SW480 (cell line): ENCODE data around the gene PSTPIP1.

ENCODE experiments used
- DNase-seq: peaks from one replicate; pipeline ENCODE4 v3.0.0-alpha.2; 2016; ENCODE audit warnings: low spot score

PSTPIP1 gene

DNA sequence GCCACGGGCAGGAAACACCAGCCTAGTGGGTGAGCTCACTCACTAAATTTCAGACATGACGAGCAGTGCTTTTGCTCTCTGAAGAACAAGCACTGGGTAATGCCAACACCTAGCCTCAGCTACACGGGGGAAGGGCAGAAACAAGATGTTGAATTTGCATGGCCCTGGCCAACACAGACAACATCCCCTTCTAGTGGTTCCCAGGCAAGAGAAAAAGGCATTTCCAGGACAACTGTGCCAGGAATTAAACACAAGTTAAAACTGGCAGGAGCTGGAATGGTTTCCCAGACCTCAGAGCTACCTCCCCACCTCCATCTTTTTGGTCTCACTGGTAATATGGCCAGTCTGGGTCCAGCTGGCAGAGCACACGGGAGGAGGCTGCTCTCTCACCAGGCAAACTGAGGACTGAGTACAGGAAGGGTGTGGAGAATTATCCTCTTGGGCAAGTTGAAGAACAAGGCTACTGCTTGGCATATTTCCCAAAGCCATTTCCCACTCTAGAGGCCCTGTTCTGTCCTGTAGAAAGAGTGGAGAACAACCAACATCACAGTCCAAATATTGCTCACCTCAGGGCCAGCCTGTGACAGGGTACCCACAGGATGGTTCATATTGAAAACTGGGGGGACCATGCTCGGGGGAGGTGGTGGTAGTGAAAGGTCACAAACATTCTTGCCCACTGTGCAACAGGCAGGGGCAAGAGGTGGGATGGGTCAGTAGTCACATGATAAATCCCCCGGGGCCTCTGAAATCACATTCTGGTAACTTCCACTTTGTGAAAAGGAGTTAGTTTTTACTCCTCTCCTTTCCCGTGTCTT, 49.5 kb downstream of the PSTPIP1 start:
- no peak for DNase-seq

DNA sequence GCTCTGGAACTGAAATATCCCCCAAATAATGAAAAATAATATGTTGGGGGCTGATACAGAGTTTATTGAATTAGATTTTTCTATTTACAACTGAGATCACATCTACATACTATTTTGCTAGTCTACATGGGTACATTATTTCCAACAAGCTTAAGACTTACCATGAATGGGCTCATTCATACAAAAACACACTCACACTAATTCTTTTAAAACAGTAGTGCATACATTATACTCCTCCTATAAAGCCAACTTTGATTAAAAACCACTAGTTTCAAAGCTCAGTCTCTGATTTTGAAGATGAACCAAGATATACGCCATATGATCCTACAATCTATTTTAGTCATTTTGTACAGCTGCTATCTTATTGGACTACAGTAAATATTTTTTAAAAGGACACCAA, 51.1 kb downstream of the PSTPIP1 start:
- DNase-seq = no peak

- DNase-seq = no peak
Measured at GRCh38 chr15:77046704-77047412, 51.9 kb downstream of the PSTPIP1 start.

DNA sequence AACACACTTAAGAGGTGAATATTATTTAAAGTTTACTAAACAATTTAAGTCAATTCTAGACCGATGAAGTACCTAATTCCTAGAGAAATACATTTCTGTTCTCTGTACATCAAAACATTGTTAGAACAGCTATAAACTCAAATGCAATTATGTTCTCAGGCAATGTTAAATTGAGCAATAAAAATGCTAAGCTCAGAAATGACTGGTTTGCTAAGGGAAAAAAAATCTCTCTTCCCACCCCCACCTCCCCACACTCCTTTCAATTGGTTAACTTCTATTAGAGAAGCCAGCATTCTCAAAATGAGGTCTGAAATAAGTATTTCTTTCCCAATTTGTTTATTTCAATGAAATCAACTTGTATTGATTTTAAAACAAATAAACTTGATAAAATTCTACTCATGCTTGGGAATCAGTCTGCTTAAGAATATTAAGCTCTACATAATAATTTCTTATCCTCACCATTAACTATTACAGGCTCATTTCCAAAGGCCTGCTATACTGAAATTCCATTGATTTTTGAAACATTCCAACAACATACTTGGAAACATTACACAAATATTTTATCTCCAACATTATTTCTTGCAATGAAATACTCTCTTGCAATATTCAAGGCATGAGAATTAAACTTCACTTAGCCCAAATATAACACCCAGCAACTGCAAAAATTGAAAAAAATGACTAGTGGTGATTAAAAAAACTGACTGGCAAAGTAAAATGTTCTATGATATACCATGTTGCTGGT, 53.4 kb downstream of the PSTPIP1 start:
- DNase-seq = no peak

- no peak for DNase-seq
Measured at GRCh38 chr15:77052556-77052955, 57.6 kb downstream of the PSTPIP1 start.

DNA sequence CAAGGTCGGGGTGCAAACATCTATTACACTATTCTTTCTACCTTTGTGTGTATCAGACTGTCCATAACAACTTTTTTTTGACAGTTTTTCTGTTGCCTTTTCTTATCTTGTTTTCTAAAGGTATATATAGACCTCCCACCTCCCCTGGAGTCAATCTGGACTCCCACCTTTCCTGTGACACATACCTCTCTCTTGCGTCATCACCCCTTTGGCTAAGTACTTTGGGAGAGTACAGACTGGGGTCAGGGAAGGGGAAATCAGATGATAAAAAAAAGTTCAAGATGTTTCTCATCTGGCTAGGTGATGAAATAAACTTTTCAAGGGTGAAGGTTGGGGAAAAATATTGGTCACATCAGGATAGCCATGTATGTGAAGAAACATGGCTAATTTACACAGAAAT, 58.8 kb downstream of the PSTPIP1 start:
- no peak for DNase-seq

GRCh38 chr15:77057072-77057471, 62.1 kb downstream of the PSTPIP1 start:
- DNase-seq = no peak

GRCh38 chr15:77057685-77058084, 62.8 kb downstream of the PSTPIP1 start:
- no peak for DNase-seq

DNA sequence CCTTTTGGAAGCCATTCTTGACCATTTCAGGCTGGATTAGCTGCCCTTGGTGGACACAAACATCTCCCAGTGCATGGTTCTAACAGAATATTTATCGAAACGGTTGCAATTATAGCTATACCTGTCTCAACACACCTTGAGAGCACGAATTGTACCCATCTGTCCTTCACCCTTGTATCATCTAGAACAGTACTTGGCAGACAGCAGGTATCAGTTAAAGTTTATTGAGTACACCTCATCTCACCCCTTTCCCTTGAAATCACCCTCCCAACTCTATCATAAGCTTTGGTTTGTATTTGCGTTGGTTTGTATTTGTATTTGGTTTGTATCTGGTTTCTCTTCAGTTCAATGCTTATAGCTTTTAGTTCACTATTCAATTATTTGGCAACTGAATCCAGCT, 63.5 kb downstream of the PSTPIP1 start:
- no peak for DNase-seq

DNA sequence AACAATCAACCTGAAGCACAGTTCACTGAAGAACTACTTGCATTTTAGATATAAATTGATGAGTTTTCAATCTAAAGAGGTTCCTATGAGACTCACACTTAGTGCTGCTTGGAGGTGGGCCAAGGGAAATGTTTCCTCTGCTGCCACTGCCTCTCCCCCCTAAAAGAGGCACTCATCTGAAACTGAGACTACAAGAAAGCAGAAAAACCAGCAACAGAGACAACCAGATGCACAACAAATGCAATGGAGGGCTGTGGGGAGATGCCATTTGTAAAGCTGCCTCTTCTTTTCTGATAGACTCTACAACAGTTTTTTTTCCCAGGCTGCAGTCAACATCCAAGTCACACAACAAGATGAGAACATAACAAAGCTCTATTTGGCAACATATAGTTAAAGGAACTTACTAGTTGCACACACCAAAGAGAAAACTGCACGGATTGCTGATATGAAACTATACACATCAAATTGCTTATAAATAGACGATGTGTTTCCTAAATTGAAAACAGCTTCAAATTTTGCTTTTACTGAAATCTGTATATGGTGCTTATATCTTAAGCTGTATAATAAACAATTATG, 64.9 kb downstream of the PSTPIP1 start:
- no peak for DNase-seq

DNA sequence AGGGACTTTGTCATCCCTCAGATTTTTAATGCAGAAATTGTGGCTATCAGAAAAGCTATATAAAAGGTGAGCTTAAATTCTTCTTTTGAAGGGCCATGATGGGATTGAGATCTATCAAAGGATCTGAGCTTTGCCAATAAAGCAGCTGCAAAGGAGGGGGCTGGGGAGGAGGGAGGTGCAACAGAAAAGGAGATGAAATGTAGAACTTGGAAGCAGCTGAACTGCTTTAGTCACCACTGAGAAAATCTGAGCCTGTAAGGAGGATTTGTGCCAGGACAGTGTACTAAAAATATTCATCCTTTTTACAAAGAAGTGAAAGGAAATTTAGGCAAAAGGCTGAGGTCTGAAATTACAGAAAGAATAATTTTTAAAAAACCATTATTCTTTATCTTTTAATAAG, 65.6 kb downstream of the PSTPIP1 start:
- no peak for DNase-seq

DNA sequence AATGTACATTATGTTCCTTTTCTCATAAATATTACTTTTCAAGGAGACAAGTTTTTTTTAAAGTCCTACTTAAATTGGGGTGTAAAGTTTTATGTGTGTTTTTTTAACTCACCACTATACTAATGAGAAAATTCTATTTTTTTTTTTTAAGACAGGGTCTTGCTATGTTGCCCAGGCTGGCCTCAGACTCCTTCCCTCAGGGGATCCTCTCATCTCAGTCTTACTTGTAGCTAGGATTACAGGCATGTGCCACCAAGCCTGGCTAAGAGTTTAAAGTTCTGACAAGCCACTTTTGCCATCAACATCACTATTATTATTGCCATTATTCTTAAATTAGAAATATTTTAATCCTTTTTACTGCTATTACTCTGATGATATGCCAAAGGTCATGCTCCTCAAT, 68.3 kb downstream of the PSTPIP1 start:
- no peak for DNase-seq

- no peak for DNase-seq
Measured at GRCh38 chr15:77064063-77064462, 69.1 kb downstream of the PSTPIP1 start.

- DNase-seq = no peak
Measured at GRCh38 chr15:77064539-77065308, 69.8 kb downstream of the PSTPIP1 start.

- DNase-seq = peak; percentile 16
Measured at GRCh38 chr15:77066971-77067690, 72.2 kb downstream of the PSTPIP1 start.

DNA sequence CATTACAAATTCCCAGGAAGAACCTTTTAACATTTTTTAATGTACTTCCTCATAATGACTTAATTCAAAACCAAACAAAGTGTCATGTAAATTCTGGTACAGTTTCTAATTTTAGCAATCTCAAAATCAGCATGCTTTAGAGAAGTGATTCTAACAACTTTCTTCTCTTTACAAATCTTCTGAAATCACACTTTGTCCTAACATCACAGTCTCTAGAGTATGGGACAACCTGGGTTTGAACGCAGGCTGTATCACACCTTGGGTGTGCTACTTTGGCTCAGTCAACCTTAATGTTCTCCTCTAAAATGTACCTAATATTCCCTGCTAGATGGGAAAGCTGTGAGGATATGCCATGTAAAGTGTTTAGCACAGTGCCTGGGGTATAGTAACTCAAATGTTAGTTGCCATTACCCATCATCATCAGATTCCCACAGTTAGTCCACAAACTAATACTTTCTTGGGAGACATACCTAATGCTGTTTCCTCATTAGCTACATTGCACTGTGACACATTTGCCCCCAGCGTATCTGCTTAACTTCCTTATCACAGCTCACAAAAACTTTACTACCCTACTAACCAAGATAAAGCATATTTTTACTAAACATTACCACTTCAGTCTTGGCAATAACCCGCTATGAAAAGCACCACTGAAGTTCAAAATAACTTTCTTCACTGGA, 72.9 kb downstream of the PSTPIP1 start:
- DNase-seq = no peak

- no peak for DNase-seq
Measured at GRCh38 chr15:77068633-77069032, 73.7 kb downstream of the PSTPIP1 start.

DNA sequence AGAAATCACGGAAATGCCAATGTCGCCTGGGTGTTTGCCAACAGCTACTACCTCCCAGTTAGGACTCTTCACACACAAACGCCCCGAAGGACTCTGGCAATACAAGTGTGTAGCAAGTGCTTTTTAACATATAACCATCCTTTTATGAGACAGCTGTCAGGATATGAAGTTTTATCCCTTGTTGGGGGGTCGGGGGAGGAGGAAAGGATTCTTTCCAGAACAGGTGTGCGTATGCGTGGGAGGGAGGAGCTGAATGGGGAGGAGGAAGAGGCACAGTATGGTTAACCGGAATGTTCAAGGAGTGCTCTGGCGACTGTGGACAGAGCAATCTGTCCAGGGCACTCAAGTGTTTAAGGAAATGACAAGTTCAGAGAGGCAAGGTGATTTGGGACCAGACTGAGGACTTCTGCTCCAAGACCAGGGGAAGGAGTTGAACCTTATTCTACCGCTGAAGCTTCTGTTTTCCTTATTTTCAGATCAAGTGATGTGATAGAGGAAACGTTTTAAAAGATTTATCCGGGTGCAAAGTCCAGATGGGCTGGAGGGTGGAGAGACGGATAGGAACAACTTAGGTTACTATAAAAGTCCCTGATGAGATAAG, 74.7 kb downstream of the PSTPIP1 start:
- DNase-seq = no peak

DNA sequence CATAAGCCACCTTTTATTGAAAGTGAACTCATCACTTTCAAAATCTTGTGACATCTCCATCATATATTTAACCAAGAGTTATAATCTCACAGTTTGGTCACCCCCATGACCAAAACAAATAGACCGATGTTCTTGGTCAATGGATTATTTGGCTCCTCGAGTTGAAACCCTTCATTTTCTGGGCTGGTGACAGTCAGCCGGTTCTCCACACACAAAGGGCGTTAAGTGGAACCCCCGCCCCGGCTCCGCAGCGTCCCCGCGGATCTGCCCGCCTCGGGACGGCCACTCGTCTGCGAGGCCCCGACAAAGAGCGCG, 75.2 kb downstream of the PSTPIP1 start:
- no peak for DNase-seq
